H1 (cell line): ENCODE results near the gene MEIS2. TPM values are rescaled to one million over a fixed set of nuclear protein-coding genes. Genes with fewer than 3 reads are reported as not detected.
A peak's percentile ranks its signal among the peaks of the same experiment; 100 is the strongest.

Experiments
- CTCF ChIA-PET: fragments of 300-600 bp; sonication (Branson Sonifier 250); formaldehyde crosslinking; loops from one replicate; lab custom pipeline; 2021; ENCODE audit not compliant: partially characterized antibody; lab: Charles Lee
- POLR2A ChIA-PET: fragments of 300-600 bp; sonication (Branson Sonifier 250); formaldehyde crosslinking; loops from one replicate; lab custom pipeline; 2021; ENCODE audit warnings: inconsistent platforms; ENCODE audit not compliant: partially characterized antibody; lab: Charles Lee
- DNase-seq, 2 experiments: peaks; one replicate each; pipeline versions ENCODE4 v3.0.0 to v3.0.0-alpha.2; 2010 to 2022; ENCODE audit warnings: low spot score in 2 of 2, low read depth in 1 of 2, mixed read lengths in 1 of 2
- FAIRE-seq: peaks from 2 replicates; lab custom pipeline; 2011; peaks lifted over from hg19 to GRCh38; lab: Jason Lieb, UNC
- H2AFZ ChIP-seq: 2 replicates; pipeline ENCODE4 v1.8.1; 2012; ENCODE audit warnings: low read length, inconsistent platforms
- H2AK5ac ChIP-seq: 2 replicates; pipeline ENCODE4 v1.6.1; 2013; ENCODE audit warnings: low read depth, low read length
- H2BK120ac ChIP-seq: replicated peaks from 2 replicates; pipeline ENCODE3; 2013; ENCODE audit warnings: low read depth, low read length, inconsistent platforms
- H2BK12ac ChIP-seq: 2 replicates; pipeline ENCODE4 v1.6.1; 2013; ENCODE audit warnings: low read depth, low read length
- H2BK15ac ChIP-seq: 2 replicates; pipeline ENCODE4 v1.6.1; 2013; ENCODE audit warnings: low read length
- H2BK20ac ChIP-seq: 2 replicates; pipeline ENCODE4 v1.6.1; 2013; ENCODE audit warnings: low read length
- H2BK5ac ChIP-seq: 2 replicates; pipeline ENCODE4 v1.6.1; 2013; ENCODE audit warnings: low read depth, low read length
- H3K14ac ChIP-seq: 2 replicates; pipeline ENCODE4 v1.6.1; 2013; ENCODE audit warnings: inconsistent platforms; ENCODE audit not compliant: insufficient read length
- H3K18ac ChIP-seq: 2 replicates; pipeline ENCODE4 v1.6.1; 2013; ENCODE audit warnings: low read length; ENCODE audit errors: extremely low read depth
- H3K23ac ChIP-seq: 2 replicates; pipeline ENCODE4 v1.6.1; 2013; ENCODE audit warnings: inconsistent platforms; ENCODE audit not compliant: insufficient read length
- H3K23me2 ChIP-seq: 2 replicates; pipeline ENCODE4 v1.6.1; 2013; ENCODE audit warnings: low read depth, low read length
- H3K27ac ChIP-seq: 2 replicates; pipeline ENCODE4 v1.6.1; 2011; ENCODE audit warnings: low read depth, low read length, inconsistent platforms
- H3K27me3 ChIP-seq, 4 experiments: replicated peaks in 1 of 4; 1 replicate in 1 of 4; 2 replicates in 3 of 4; pipeline versions ENCODE4 v1.6.1 to v1.8.1; 2011 to 2013; ENCODE audit warnings: low read length in 3 of 4, mild to moderate bottlenecking in 3 of 4, inconsistent platforms in 2 of 4, mixed read lengths in 2 of 4, moderate library complexity in 1 of 4; ENCODE audit not compliant: control insufficient read depth in 3 of 4, insufficient read depth in 3 of 4; ENCODE audit errors: extremely low read depth in 1 of 4
- H3K36me3 ChIP-seq, 4 experiments: 2 replicates each; pipeline versions ENCODE4 v1.6.1 to v1.8.1; 2011 to 2013; ENCODE audit warnings: mild to moderate bottlenecking in 4 of 4, low read length in 3 of 4, moderate library complexity in 2 of 4, control low read depth in 1 of 4, inconsistent platforms in 1 of 4; ENCODE audit not compliant: insufficient read depth in 4 of 4, control insufficient read depth in 2 of 4
- H3K4ac ChIP-seq: replicated peaks from 2 replicates; pipeline ENCODE3; 2013; ENCODE audit warnings: low read length, low read depth, mixed read lengths, inconsistent platforms; ENCODE audit not compliant: insufficient read length
- H3K4me1 ChIP-seq, 4 experiments: replicated peaks in 1 of 4; 1 replicate in 1 of 4; 2 replicates in 3 of 4; pipeline versions ENCODE4 v1.6.1 to v1.8.1; 2011 to 2013; ENCODE audit warnings: low read length in 3 of 4, inconsistent platforms in 2 of 4, mixed read lengths in 1 of 4; ENCODE audit not compliant: insufficient read depth in 4 of 4, control insufficient read depth in 3 of 4
- H3K4me2 ChIP-seq, 2 experiments: 2 replicates each; pipeline versions ENCODE4 v1.6.1 to v1.8.1; 2011 to 2013; ENCODE audit warnings: low read depth in 2 of 2, low read length in 2 of 2, control low read depth in 1 of 2, inconsistent platforms in 1 of 2, mild to moderate bottlenecking in 1 of 2; ENCODE audit not compliant: insufficient read depth in 1 of 2
- H3K4me3 ChIP-seq, 4 experiments: fragments of 200-600, 300-600 bp in 1 of 4; sonication (generic), shearing (Covaris generic), sonication (Bioruptor Twin) in 1 of 4; 2 replicates each; pipeline versions ENCODE4 v1.5.1 to v1.8.1; 2011 to 2016; ENCODE audit warnings: low read length in 4 of 4, low read depth in 3 of 4, control low read depth in 2 of 4, inconsistent platforms in 2 of 4, mild to moderate bottlenecking in 2 of 4, mixed read lengths in 1 of 4, moderate library complexity in 1 of 4; ENCODE audit not compliant: insufficient read depth in 2 of 4; ENCODE audit errors: extremely low read depth in 1 of 4
- H3K56ac ChIP-seq: replicated peaks from 2 replicates; pipeline ENCODE3; 2013; ENCODE audit warnings: low read depth, mild to moderate bottlenecking, mixed read lengths, low read length, inconsistent platforms; ENCODE audit not compliant: insufficient read length
- H3K79me1 ChIP-seq: 2 replicates; pipeline ENCODE4 v1.6.1; 2013; ENCODE audit warnings: low read depth, low read length, control low read depth
- H3K79me2 ChIP-seq, 2 experiments: 2 replicates each; pipeline versions ENCODE4 v1.6.1 to v1.8.1; 2012 to 2013; ENCODE audit warnings: low read length in 2 of 2, mild to moderate bottlenecking in 2 of 2, inconsistent platforms in 1 of 2; ENCODE audit not compliant: insufficient read depth in 2 of 2, control insufficient read depth in 1 of 2
- H3K9ac ChIP-seq, 4 experiments: replicated peaks in 1 of 4; 1 replicate in 1 of 4; 2 replicates in 3 of 4; pipeline versions ENCODE4 v1.6.1 to v1.8.1; 2011 to 2013; ENCODE audit warnings: low read depth in 3 of 4, low read length in 3 of 4, control low read depth in 2 of 4, mild to moderate bottlenecking in 2 of 4, moderate library complexity in 2 of 4, inconsistent platforms in 1 of 4; ENCODE audit errors: extremely low read depth in 1 of 4
- H3K9me3 ChIP-seq, 2 experiments: 2 replicates each; pipeline versions ENCODE4 v1.6.1 to v1.8.1; 2012 to 2013; ENCODE audit warnings: mild to moderate bottlenecking in 2 of 2, moderate library complexity in 2 of 2, control low read depth in 1 of 2, inconsistent platforms in 1 of 2, low read depth in 1 of 2, low read length in 1 of 2, mixed read lengths in 1 of 2; ENCODE audit not compliant: insufficient read depth in 2 of 2
- H4K20me1 ChIP-seq, 2 experiments: replicated peaks in 1 of 2; 2 replicates each; pipeline versions ENCODE3 to v1.8.1; 2011 to 2013; ENCODE audit warnings: inconsistent platforms in 2 of 2, low read length in 2 of 2, mild to moderate bottlenecking in 1 of 2; ENCODE audit not compliant: insufficient read depth in 2 of 2, control insufficient read depth in 1 of 2
- H4K5ac ChIP-seq: 2 replicates; pipeline ENCODE4 v1.6.1; 2013; ENCODE audit warnings: low read length, low read depth, mixed read lengths, inconsistent platforms; ENCODE audit not compliant: insufficient read length
- H4K8ac ChIP-seq: 2 replicates; pipeline ENCODE4 v1.8.0; 2013; ENCODE audit warnings: mild to moderate bottlenecking, moderate library complexity, low read length, inconsistent platforms; ENCODE audit not compliant: insufficient read depth; ENCODE audit errors: extremely low read depth
- H4K91ac ChIP-seq: replicated peaks from 2 replicates; pipeline ENCODE3; 2013; ENCODE audit warnings: low read length, mixed read lengths, inconsistent platforms; ENCODE audit not compliant: insufficient read length
- BACH1 ChIP-seq: IDR thresholded peaks from 2 replicates; pipeline ENCODE4 v1.6.1; 2012; ENCODE audit warnings: low read length, improper control_type of control experiment
- CTBP2 ChIP-seq: IDR thresholded peaks from 2 replicates; pipeline ENCODE4 v1.7.0; 2011; ENCODE audit warnings: borderline replicate concordance, mild to moderate bottlenecking, moderate library complexity, mixed read lengths, low read length; ENCODE audit not compliant: insufficient read depth, insufficient read length
- EZH2 ChIP-seq: fragments of 200-600 bp; sonication (generic); IDR thresholded peaks from 2 replicates; pipeline ENCODE4 v1.7.1; 2012; ENCODE audit warnings: low read depth, mild to moderate bottlenecking, moderate library complexity, low read length, inconsistent platforms; ENCODE audit not compliant: severe bottlenecking
- HDAC2 ChIP-seq, 2 experiments: fragments of 300-600 bp in 1 of 2; sonication (generic) in 1 of 2; IDR thresholded peaks; 2 replicates each; pipeline ENCODE4 v1.6.1; 2011 to 2012; ENCODE audit warnings: low read depth in 2 of 2, low read length in 2 of 2, mild to moderate bottlenecking in 2 of 2, moderate library complexity in 2 of 2, borderline replicate concordance in 1 of 2, inconsistent platforms in 1 of 2
- KDM4A ChIP-seq: IDR thresholded peaks from one replicate; pipeline ENCODE4 v1.7.1; 2012; ENCODE audit warnings: low read depth, mild to moderate bottlenecking, moderate library complexity, low read length, inconsistent platforms; ENCODE audit not compliant: severe bottlenecking
- MAX ChIP-seq: IDR thresholded peaks from 2 replicates; pipeline ENCODE4 v1.6.1; 2012; ENCODE audit warnings: inconsistent platforms
- RNF2 ChIP-seq: fragments of 200-900, 300-1000 bp; sonication (generic); IDR thresholded peaks from 2 replicates; pipeline ENCODE4 v1.7.1; 2016; ENCODE audit warnings: borderline replicate concordance, low read depth, mild to moderate bottlenecking, antibody characterized with exemption, low read length; ENCODE audit not compliant: poor library complexity, severe bottlenecking; ENCODE audit errors: missing control alignments
- SUZ12 ChIP-seq: fragments of 200-600 bp; sonication (generic); IDR thresholded peaks from 2 replicates; pipeline ENCODE4 v1.6.1; 2012; ENCODE audit warnings: mild to moderate bottlenecking, inconsistent platforms, low read length, moderate library complexity, mixed read lengths
- WGBS, 2 experiments: shearing (Covaris generic) in 1 of 2; methylation state at CpG; one replicate each; pipeline versions ENCODE4 v1.1.6 to v1.1.7; 2013 to 2015; ENCODE audit warnings: low lambda C conversion rate in 2 of 2, mixed read lengths in 2 of 2, inconsistent platforms in 1 of 2, low coverage in 1 of 2, missing lambda C conversion rate in 1 of 2; ENCODE audit not compliant: insufficient replicate concordance in 2 of 2, insufficient coverage in 1 of 2, insufficient read length in 1 of 2; ENCODE audit errors: extremely low coverage in 1 of 2, missing lambda C conversion rate in 1 of 2; 5-methylcytosine and 5-hydroxymethylcytosine counted together
- polyA plus RNA-seq, 7 experiments: library from polyadenylated mRNA; depleted of rRNA in 3 of 7; stranded (reverse) in 5 of 7; unstranded in 2 of 7; fragments of >200 nt in 5 of 7; fragments of 200-250 nt in 2 of 7; gene quantifications; 1 replicate in 5 of 7; 2 replicates in 1 of 7; 4 replicates in 1 of 7; pipeline versions ENCODE4 v1.2.1 to v1.2.3, GENCODE V29; 2011 to 2013; ENCODE audit warnings: missing spikeins in 2 of 7, mixed read lengths in 2 of 7
- total RNA-seq: library from RNA; stranded (reverse); fragmentation: NEBNext Ultra II Directional; extraction: Animal tissue kit (Norgen Biotek cat#: 25700); gene quantifications from 2 replicates; pipeline ENCODE4 v1.2.1, GENCODE V29; 2021

The MEIS2 gene
- total and polyA plus RNA-seq, 2 of the 8 experiments (the other 6 are each of a cell fraction or from before 2014, with no cell fraction given), result 0.22 to 1.2 TPM

DNA sequence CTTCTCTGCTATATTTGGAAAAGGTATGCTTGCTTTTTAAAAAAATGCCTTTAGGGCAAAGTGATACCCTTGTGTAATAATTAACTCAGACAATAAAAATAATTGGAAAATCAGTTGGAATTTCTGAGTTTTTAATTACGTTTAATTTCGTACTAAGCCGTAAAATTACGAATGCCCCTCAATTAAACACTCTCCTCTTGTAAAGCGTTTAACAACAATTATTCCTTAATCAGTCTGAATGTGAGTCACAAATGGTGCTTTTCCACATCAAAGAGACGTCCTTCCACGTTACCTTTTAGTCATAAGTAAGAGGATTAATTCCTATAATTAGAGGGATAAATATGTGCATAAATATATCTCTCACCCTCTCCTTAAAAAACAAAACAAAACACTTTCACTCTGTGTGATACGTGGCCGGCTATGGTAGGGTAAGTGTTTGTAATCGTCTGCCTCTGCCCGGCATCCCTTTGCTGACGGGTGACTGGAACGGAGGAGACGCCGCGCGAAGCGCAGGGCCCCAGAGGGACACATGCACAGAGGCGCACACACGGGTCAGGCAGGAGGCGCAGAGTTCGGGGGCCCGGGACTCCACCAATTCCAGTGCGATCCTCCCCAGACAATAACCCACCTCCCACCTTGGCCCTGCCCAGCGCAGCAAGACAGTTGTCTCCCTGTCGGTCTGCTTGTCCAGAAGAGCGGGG is 9.7 kb upstream of the MEIS2 start:
- no peak overlapping the region for H3K23ac ChIP-seq
- no peak overlapping the region for H4K8ac ChIP-seq
- no peak overlapping the region for H3K56ac ChIP-seq
- no peak overlapping the region for H2BK20ac ChIP-seq
- H3K27me3 ChIP-seq, result peaks cover 43 to 77% (median 63%) of the 10 kb centered on the region in 4 experiments
- no peak overlapping the region for H2BK120ac ChIP-seq
- POLR2A ChIA-PET, result interaction anchor here (0.6 to 2.1 kb wide), 7 partner anchors 12 to 230 kb away, joined by 3 to 7 read pairs (median 5); no protein-coding TSS in a partner anchor
- peaks cover 2 to 3% of the 10 kb centered on the region in 2 experiments for H4K20me1 ChIP-seq
- no peak overlapping the region for H3K4ac ChIP-seq
- H3K36me3 ChIP-seq, result no peaks in the 10 kb centered on the region
- 1% methylated on average over 25 of the region's 27 CpGs; no CpG with 5 or more reads in 1 of the 2 experiments for WGBS, 2 experiments
- H3K18ac ChIP-seq, result no peak overlapping the region
- peak overlapping the region; percentile 77 to 92 for H3K4me2 ChIP-seq
- no peak overlapping the region for H4K91ac ChIP-seq
- H3K23me2 ChIP-seq, result peaks cover 18% of the 10 kb centered on the region; the same call in 1 of the 2 replicates
- peak overlapping the region; percentile 36 to 74 (median 49); a peak in 7 of 8 replicates for H3K4me3 ChIP-seq
- H3K9ac ChIP-seq, result no peak overlapping the region
- no peak overlapping the region for H2AK5ac ChIP-seq
- H3K14ac ChIP-seq, result no peak overlapping the region
- H2BK12ac ChIP-seq, result no peak overlapping the region
- H3K4me1 ChIP-seq, result peaks cover 7 to 18% (median 11%) of the 10 kb centered on the region in 4 experiments
- no peak overlapping the region for H2BK5ac ChIP-seq
- 0 out of 2 replicates have a peak overlapping the region, but pooled peaks have one; percentile 22 for H2BK15ac ChIP-seq
- no peaks in the 10 kb centered on the region for H3K79me1 ChIP-seq
- no peak overlapping the region for H3K27ac ChIP-seq
- H2AFZ ChIP-seq, result no peak overlapping the region
- TF ChIP-seq KDM4A (peak; percentile 19), EZH2 (peak; percentile 34), HDAC2 (IDR thresholded peaks at IDR 0.05; ENCODE audit: borderline replicate concordance in 1 of 2, low read depth in 2 of 2, low read length in 2 of 2) (no peak), MAX (0 out of 2 replicates have a peak, but pooled peaks have one; percentile 24), SUZ12 (peak; percentile 47; the same call in 1 of the 2 replicates), CTBP2 (peak; percentile 24), BACH1 (no peak), RNF2 (peak; percentile 20)
- no peaks in the 10 kb centered on the region for H3K79me2 ChIP-seq
- DNase-seq (peak in 1 of 2 experiments; percentile 66), FAIRE-seq (no peak)
- H3K9me3 ChIP-seq, result no peaks in the 10 kb centered on the region; a peak in 1 of 4 replicates
- CTCF ChIA-PET, result interaction anchor here (0.7 to 9.9 kb wide), 11 partner anchors 13 to 781 kb away, joined by 3 to 130 read pairs (median 4); no protein-coding TSS in a partner anchor
- H4K5ac ChIP-seq, result no peak overlapping the region
